GM10847 (cell line): Measurements from ENCODE around the gene LEFTY1.

ENCODE experiments used
- POLR2A ChIP-seq: IDR thresholded peaks from 2 replicates; pipeline ENCODE4 v1.6.1; 2011; ENCODE audit not compliant: insufficient read length; ENCODE audit errors: extremely low read depth

Gene LEFTY1

DNA sequence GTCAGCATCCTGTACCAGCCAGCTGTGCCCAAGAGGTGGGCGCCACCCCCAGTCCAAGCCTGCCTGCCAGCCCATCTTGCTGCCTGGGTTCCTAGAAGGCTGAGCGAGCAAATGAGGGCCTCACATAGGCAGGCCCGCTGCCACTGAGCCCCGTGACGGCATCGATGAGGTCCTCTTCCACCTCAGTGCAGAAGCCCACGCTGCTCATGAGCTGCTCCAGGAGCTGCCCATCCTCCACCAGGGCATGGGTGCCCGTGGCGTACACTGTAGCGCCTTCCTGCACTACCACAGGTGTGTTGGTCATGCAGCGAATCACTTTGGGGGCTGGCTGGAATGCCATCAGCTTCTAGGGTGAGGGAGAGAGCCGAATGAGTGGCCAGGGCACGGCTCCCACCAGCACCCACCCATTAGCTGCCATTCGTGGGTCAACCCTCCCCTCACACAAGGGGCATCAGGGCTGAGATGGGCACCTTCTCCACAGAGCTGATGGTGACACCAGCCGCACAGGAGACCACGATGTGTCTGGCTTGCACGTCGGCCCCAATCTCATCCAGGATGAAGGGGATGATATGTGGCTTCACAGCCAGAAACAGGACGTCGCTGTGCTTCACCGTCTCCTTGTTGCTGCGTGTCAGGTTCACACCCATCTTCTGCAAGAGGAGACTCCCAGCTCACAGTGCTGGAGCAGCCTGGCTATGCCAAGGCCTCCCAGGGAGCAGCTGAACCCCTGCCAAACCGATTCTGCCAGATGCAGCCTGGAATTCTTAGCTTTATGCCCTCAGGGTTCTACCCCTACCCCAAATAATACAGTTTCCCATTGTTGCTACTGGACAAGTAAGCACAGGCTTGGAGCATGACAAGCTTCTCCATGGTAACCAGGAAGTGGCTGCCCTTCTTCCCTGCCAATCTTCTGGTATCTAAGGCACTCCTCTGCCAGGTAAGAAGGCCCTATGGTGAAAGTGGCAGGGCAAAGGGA, 33.1 kb upstream of the LEFTY1 start:
- TF ChIP-seq POLR2A: no peak

DNA sequence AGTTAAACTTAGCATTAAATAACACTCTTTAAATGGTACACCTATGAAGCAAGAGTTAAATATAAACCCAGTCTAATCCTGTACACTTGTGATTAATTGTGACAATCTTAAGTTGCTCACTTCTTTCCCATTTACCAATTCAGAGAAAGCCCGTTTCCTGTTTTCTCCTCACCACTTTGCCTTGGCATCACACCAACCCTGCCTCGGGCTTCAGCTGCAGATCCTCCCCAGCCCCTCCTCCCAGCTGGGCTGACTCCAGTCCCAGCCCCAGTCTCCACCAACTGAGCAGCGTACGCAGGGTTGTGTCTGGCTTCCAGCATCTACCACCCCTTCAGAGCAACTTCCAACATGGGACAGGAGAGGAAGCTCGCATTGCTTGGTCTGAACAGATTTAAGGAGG, 31.0 kb upstream of the LEFTY1 start:
- no peak for TF ChIP-seq POLR2A

DNA sequence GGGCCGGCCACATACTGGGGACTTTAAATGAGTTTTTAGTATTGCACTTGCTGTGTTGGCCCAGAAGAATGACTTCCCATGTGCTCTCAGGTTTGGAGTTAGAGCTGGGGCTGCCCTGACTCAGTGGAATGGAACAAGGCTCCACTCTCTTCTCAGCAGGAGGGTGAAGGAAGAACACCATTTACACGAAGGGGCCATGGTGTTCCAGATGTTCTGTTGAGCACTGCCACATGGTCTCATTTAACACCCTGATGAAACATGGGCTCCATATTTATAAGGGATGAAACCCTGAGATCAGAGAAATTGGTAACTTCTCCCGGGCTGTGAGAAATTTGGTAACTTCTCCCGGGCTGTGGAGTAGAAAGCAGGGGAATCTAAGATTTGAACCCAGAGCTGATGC, 29.3 kb upstream of the LEFTY1 start:
- TF ChIP-seq POLR2A: no peak

DNA sequence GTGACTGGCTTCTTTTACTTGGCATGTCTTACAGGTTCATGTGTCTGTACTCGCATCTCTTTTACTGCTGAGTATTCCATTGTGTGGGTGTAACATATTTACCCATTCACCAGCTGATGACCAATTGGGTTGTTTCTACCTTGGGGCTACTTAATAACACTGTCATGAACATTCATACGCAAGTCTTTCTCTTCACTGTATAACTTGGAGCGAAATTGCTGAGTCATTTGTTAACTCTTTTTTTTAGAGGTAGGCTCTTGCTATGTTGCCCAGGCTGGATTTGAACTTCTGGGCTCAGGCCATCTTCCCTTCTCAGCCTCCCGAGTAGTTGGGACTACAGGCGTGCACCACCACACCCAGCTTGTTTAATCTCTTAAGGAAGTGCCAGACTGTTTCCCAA, 28.6 kb upstream of the LEFTY1 start:
- no peak for TF ChIP-seq POLR2A

DNA sequence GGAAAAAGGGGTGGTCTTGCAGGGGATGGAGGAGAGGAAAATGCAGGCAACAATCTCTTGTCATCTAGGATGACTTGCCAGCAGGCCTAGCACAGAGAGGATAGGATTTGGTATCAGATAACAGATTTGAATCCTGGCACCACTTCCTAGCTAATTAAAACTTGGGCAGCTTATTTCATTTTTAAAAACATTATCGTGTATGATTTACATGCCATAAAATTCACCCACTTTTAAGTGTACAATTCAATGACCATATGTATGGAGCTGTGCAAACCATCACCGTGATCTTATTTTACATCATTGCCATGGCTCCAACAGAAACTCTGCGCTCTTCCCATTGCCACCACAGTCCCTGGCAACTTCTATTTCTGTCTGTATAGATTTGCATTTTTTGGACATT, 28.2 kb upstream of the LEFTY1 start:
- no peak for TF ChIP-seq POLR2A

DNA sequence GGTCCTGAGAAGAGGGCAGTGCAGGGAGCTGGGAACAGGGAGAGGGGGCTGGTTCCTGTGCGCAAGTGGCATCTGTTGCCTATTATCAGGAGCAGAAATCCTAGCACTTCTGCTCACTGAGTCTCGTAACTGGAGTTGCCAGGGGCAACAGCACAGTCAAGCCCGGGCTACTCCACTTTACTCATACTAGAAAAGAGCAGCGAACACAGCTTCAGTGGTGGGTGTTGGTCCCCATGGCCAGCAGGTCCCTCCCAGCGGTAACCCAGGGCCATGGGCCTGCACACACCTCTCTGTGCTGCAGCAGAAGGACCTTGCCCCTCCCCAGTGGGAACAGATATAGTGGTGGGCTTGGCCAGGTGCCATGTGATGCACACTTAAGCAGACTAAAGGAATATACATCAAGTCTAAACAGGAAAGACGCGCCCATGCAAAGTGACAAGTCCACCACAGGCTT, 26.6 kb upstream of the LEFTY1 start:
- TF ChIP-seq POLR2A: no peak

DNA sequence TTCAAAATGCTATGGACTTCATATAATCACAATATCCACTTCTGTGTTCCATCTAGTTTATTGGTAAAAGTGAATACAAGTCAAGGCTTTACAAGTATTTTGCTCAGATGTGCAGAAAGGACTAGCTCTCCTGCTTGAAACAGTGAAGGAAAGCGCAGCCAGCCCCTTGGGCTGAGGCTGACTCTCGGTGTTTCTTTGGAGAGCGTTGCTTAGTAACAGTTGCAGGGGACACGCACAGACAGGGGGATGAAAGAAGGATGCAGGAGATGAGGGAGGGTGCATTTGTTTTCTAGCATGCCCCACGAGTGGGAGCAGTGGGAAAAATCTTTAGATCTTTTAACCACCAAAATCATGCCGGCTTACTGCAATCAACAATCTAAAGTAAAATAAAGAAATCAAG, 26.0 kb upstream of the LEFTY1 start:
- TF ChIP-seq POLR2A: no peak

DNA sequence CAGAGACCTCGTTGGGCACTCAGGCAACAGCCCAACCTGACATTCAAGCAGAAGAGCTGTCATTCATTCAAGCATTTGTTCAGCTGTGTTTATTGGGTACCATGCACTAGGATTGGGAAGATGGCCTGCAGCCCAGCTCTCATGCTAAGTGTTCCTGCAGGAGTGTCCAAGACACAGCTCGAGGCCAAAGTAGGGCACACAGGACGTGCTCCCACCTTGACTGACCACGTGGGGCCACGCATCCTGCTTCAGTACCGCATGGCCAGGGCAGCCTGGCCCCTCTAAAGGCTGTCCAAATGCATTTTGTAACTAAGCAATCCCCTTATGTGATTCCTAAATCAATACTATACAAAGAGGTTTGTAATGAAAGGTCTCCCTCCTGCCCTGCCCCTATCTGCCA, 25.4 kb upstream of the LEFTY1 start:
- TF ChIP-seq POLR2A: no peak

DNA sequence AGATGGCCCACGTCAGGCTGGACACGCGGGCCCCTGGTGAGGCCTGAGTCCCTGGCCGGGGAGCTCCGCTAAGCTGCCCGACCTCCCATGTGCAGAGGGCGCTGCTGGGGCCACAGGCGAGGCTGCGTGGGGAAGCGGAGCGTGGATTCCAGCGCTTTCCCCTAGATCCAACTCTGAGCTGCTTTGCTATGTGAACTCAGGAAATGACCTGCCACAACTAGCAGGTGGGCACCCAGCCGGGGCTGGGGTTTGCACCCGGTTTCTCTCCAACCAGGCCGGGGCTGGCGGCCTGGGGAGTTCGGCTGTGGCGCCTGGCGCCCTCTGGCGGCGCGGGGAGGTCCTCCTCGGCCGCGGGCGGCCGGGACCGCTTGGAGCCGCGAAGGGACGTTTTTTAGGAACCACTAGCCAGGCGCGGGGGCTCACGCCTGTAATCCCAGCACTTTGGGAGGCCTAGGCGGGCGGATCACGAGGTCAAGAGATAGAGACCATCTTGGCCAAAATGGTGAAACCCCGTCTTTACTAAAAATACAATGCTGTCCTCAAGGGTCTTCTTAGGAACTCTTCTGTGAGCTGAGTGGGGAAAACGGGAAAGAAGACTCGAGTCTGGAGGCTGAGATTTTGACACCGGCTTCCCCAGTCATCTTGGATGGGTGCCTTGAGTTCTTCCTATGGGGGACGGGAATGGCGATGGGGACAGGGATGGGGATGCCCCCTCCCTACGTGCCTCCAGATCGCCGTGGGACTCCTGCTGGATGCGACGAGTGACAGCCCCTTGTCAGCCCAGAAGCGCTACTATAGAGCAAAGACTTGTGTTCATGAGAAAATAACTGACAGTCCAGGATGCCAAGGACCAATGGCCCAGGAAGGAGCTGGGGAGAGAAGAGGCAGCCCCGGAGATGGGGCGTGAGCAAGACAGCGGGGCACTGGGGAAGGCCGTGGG, 22.5 kb upstream of the LEFTY1 start:
- TF ChIP-seq POLR2A: no peak

DNA sequence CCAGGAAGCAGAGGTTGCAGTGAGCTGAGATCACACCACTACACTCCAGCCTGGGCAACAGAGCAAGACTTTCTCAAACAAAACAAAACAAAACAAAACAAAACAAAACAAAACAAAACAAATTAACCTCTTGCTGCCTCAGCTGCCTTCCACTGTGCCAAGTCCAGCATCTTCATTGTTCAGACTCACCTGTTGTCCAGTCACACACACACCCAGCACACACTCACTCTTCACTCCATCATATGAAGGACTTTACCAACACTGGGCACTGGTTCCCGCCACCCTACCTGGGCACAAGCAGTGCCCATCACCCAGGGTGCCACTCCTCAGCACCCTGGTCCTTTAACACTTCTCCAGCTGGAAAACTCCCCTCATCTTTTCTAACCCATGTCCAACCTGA, 20.5 kb upstream of the LEFTY1 start:
- no peak for TF ChIP-seq POLR2A

DNA sequence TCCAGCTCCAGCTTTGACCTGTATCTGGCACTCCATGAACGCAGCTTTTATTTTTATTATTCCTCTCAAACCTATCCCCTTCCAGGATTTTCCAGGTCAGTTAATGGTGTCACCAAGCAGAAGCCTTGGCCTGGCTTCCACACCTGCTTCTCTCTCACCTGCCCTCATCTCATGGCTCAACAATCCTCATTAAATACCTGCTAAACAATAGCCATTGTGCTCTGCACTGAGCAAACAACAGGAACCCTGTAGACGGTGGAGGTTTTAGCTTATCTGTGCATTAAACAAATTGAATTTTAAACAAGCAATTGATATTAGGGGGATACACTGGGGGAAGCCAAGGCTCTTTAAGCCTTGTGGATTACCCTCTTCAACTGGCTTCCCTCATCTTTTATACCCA, 19.8 kb upstream of the LEFTY1 start:
- TF ChIP-seq POLR2A: no peak

DNA sequence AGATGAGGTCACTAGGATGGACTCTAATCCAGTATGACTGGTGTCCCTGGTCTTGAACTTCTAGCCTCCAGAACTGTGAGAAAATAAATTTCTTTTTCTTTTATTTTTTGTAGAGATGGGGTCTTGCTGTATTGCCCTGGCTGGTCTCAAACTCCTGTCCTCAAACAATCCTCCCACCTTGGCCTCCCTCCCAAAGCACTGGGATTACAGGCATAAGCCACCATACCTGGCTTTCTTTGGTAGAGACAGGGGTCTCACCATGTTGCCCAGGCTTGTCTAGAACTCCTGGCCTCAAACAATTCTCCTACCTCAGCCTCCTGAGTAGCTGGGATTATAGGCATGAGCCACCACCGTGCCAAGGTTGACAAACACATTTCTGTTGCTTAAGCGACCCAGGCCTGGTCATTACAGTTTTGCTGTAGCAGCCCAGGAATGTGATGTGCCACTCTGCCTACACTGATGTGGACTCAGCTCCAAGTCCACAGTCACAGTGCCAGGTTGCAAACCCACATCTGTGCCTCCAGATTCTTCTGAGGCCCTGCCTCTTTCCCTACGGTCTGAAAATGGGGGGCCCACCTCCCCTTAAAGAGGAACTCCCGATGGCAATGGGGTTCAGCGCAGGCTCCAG, 19.2 kb upstream of the LEFTY1 start:
- TF ChIP-seq POLR2A: no peak

DNA sequence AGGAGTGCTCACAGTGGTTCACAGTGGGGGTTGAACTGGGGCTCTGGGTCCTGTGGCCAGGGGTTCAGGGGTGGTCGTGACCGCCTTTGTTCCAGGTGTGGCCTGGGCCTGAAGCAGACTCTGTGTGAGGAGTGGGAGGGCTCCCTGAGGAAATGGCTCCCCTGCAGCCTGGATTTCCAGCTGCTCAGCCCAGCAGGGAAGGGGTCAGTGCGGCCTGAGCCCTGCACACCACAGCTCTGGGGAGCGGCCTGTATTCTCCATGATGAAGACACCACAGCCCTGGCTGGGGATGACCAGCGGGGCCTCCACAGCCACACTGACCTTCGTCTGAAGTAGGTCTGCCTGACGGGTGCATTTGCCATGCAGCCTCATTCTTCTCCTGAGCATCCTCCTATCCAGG, 18.4 kb upstream of the LEFTY1 start:
- no peak for TF ChIP-seq POLR2A

DNA sequence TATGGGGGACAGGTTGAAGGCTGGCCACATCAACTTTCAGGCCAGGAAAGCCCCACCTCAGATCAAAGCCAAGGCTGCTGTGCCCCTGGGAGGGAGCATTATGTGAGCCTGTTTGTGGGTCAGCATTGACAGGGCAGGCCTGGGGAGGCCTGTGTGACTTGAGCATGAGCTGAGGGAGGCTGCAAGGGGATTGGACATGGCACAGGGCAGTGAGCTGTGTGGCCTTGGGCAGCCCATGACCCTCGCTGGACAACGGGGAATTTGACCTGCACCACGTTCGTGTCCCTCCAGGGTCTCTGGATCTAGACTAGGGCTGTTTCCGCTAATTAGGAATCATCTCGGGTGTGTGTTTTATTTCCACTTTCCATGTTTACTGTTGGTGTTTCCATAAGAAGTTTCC, 17.5 kb upstream of the LEFTY1 start:
- TF ChIP-seq POLR2A: no peak

DNA sequence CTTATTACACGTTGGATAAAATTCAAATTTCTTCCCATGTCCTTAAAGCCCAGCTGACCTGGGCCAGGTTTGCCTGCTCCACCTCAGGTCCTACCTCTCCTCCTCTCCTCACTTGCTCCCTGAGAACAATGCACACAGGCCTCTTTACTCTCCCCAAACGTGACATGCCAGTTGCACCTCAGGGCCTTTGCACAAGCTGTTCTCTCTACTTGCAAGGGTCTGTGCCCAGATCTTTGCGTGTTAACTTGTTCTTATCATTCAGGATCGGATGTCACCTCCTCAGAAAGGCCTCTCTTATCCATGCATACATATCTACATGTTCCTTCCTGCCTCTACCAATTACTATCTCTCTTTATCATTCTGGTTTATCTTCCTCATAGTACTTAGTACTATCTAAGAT, 14.7 kb upstream of the LEFTY1 start:
- TF ChIP-seq POLR2A: no peak
